Calu3 (cell line): ENCODE results near the gene SGCA. TPM values are rescaled to one million over a fixed set of nuclear protein-coding genes. Genes with fewer than 3 reads are reported as not detected.

ENCODE experiments used
- BruUV-seq: library from RNA; stranded (reverse); fragments of 400-500 nt; replicated peaks from 2 replicates; lab custom pipeline; 2021; lab: Mats Ljungman, UMichigan
- CTCF ChIA-PET: fragments of 300-600 bp; sonication (Branson Sonifier 250); formaldehyde crosslinking; loops from one replicate; lab custom pipeline; 2022; ENCODE audit warnings: antibody characterized with exemption; lab: Charles Lee
- DNase-seq: peaks from one replicate; pipeline ENCODE4 v3.0.0; 2022
- H3K27ac Mint-ChIP-seq: one replicate; pipeline ENCODE4 v1.8.0; 2022; ENCODE audit warnings: mixed read lengths; ENCODE audit not compliant: unreplicated experiment
- H3K27me3 Mint-ChIP-seq: one replicate; pipeline ENCODE4 v1.8.0; 2022; ENCODE audit warnings: mixed read lengths; ENCODE audit not compliant: unreplicated experiment
- H3K36me3 Mint-ChIP-seq: one replicate; pipeline ENCODE4 v1.8.0; 2022; ENCODE audit warnings: mild to moderate bottlenecking, moderate library complexity, mixed read lengths; ENCODE audit not compliant: insufficient read depth, unreplicated experiment
- H3K4me1 Mint-ChIP-seq: one replicate; pipeline ENCODE4 v1.8.0; 2022; ENCODE audit warnings: mild to moderate bottlenecking, low read depth, mixed read lengths; ENCODE audit not compliant: unreplicated experiment
- H3K4me3 Mint-ChIP-seq: one replicate; pipeline ENCODE4 v1.8.0; 2022; ENCODE audit warnings: mild to moderate bottlenecking, low read depth, moderate library complexity, mixed read lengths; ENCODE audit not compliant: unreplicated experiment
- H3K9me3 Mint-ChIP-seq: one replicate; pipeline ENCODE4 v1.8.0; 2022; ENCODE audit warnings: low read depth, mixed read lengths; ENCODE audit not compliant: unreplicated experiment
- intact Hi-C: fragments of 100-400 bp; cut with micrococcal nuclease; formaldehyde crosslinking; loops from one replicate; pipeline ENCODE4 v1.10.0; 2022; ENCODE audit not compliant: unreplicated experiment
- total RNA-seq: library from RNA; stranded (reverse); gene quantifications from 2 replicates; pipeline ENCODE4 v1.2.3, GENCODE V29; 2022
- TF ChIP-seq, protein P1 (sequence below): fragments of 200-600 bp; IDR thresholded peaks from one replicate; pipeline ENCODE4 v1.8.0; 2022; ENCODE audit warnings: antibody characterized with exemption; ENCODE audit not compliant: unreplicated experiment

SGCA gene
- total RNA-seq, 1 experiment from 2014 or later: not detected

DNA sequence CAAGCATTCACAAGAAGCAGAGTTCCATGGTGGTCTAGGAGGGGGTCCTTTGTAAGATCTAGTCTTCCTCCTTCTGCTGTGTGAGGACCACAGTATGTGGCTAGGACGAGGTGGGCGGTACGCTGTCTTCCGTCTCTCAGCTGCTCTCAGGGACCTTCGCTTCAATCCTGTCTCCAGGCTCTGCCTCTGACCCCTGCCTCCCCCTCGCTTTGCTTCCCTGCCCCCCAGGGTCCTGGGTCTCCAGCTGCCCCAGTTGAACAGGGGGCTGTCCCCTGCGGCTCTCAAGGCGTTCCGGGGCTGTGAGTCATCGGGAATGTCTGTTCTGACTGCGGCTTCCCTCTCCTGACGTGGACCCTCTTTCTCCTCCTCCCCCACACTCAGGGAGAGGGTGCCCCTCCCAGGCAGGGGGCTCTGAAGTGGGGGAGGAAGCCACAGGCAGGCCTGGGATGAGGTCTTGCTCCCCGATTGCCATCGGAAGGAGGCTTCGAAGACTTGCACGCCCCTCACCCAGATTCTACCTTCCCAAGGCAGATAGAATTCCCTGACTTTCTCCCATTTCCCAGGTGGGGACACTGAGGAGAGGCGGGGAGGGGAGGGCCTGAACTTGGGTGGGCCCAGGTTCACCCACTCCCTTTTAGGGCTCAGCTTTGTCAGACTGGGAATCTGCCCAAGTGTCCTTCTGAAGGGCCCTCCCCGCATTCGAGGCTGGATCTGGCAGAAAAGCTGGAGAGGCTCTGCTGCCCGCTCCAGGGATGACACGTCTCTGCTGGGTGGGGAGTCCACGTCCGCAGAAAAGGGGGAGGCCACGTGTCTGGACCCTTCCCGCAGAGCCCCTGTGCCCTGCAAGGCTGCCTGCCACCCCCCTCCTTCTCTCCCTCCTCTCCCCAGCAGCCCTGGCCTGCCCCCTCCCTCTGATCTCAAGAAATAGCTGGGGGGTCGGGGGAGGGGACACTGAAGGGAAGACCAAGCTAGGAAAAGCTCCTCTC lies 44.7 kb downstream of the SGCA start:
- DNase-seq: peak; percentile 80
- intact Hi-C loops: no loop called here
- no peaks in the 10 kb centered on the region for H3K9me3 Mint-ChIP-seq
- H3K27ac Mint-ChIP-seq: no peak overlapping the region
- BruUV-seq: no TSS peak
- CTCF ChIA-PET: interaction anchor here (2.8 kb wide), 1 partner anchor 10 kb away, joined by 12 read pairs; no protein-coding TSS in a partner anchor
- TF ChIP-seq, protein P1, sequence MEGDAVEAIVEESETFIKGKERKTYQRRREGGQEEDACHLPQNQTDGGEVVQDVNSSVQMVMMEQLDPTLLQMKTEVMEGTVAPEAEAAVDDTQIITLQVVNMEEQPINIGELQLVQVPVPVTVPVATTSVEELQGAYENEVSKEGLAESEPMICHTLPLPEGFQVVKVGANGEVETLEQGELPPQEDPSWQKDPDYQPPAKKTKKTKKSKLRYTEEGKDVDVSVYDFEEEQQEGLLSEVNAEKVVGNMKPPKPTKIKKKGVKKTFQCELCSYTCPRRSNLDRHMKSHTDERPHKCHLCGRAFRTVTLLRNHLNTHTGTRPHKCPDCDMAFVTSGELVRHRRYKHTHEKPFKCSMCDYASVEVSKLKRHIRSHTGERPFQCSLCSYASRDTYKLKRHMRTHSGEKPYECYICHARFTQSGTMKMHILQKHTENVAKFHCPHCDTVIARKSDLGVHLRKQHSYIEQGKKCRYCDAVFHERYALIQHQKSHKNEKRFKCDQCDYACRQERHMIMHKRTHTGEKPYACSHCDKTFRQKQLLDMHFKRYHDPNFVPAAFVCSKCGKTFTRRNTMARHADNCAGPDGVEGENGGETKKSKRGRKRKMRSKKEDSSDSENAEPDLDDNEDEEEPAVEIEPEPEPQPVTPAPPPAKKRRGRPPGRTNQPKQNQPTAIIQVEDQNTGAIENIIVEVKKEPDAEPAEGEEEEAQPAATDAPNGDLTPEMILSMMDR: no peak
- H3K4me3 Mint-ChIP-seq: peak overlapping the region; percentile 36
- peaks cover 83% of the 10 kb centered on the region for H3K27me3 Mint-ChIP-seq
- H3K4me1 Mint-ChIP-seq: peaks cover 35% of the 10 kb centered on the region
- no peaks in the 10 kb centered on the region for H3K36me3 Mint-ChIP-seq

GRCh38 chr17:50211249-50212120 lies 45.7 kb downstream of the SGCA start:
- CTCF ChIA-PET: interaction anchor here (1.0 to 2.8 kb wide), 4 partner anchors 10 to 56 kb away, joined by 3 to 12 read pairs (median 5); no protein-coding TSS in a partner anchor
- TF ChIP-seq, protein P1: no peak
- no peak for DNase-seq
- H3K36me3 Mint-ChIP-seq: no peaks in the 10 kb centered on the region
- H3K9me3 Mint-ChIP-seq: no peaks in the 10 kb centered on the region
- H3K27ac Mint-ChIP-seq: no peak overlapping the region
- H3K4me1 Mint-ChIP-seq: peaks cover 35% of the 10 kb centered on the region
- no TSS peak for BruUV-seq
- H3K27me3 Mint-ChIP-seq: peaks cover 74% of the 10 kb centered on the region
- H3K4me3 Mint-ChIP-seq: peak overlapping the region; percentile 7
- intact Hi-C loops: no loop called here

DNA sequence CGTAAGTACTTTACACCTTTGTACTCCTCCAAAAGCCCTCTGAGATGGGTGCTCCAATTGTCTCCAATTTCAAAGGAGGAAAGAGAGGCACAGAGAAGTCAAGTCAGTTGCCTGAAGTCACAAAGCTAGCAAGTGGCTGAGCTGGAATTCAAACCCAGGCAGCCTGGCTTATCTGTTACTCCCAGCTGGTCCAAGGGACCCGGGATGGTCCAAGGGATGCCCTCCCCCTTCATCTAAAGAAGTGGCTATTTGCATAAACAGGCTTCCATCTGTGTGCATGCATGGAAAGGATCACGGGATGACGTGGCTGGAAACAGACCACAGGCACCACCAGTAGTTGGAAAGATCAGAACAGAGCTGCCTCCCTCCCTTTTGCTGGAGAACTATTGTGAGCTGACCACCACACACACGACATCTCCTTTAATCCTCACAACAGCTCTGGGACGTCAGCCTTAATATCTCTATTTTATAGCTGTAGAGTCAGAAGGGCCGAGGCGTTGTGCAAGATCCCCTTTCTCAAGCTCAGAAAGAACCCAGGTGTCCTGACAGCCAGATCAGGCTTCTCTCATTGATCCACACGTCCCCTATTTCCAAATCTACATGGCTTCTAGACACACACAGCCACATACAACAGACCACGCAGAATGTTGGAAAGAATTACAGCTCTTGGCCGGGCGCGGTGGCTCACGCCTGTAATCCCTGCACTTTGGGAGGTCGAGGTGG lies 46.5 kb downstream of the SGCA start:
- TF ChIP-seq, protein P1: no peak
- peaks cover 66% of the 10 kb centered on the region for H3K27me3 Mint-ChIP-seq
- DNase-seq: no peak
- BruUV-seq: no TSS peak
- H3K36me3 Mint-ChIP-seq: no peaks in the 10 kb centered on the region
- CTCF ChIA-PET: interaction anchor here (1.0 to 1.9 kb wide), 4 partner anchors 9 to 55 kb away, joined by 3 to 9 read pairs (median 5); partner anchors contain the start of gene COL1A1
- intact Hi-C loops: no loop called here
- H3K4me3 Mint-ChIP-seq: no peak overlapping the region
- peaks cover 27% of the 10 kb centered on the region for H3K4me1 Mint-ChIP-seq
- H3K9me3 Mint-ChIP-seq: no peaks in the 10 kb centered on the region
- H3K27ac Mint-ChIP-seq: no peak overlapping the region
